ENCODE results near the gene ALDH9A1. TPM values are rescaled to one million over a fixed set of nuclear protein-coding genes. Genes with fewer than 3 reads are reported as not detected.
A peak's percentile ranks its signal among the peaks of the same experiment; 100 is the strongest.

The ALDH9A1 gene
- total RNA-seq, 6 experiments from 2014 or later: 63.2 to 69.9 (median 66.6) TPM

- DNase-seq: no peak
- H3K9me3 Mint-ChIP-seq: no peaks in the 10 kb centered on the region
- no peaks in the 10 kb centered on the region for H3K36me3 Mint-ChIP-seq (ENCODE audit: low read depth)
- no peak for TF ChIP-seq CTCF (IDR thresholded peaks at IDR 0.05)
- H3K4me3 Mint-ChIP-seq: no peak overlapping the region
- H3K27ac Mint-ChIP-seq: no peak overlapping the region
- H3K4me1 Mint-ChIP-seq (ENCODE audit: low read depth): peaks cover 11% of the 10 kb centered on the region
- H3K27me3 Mint-ChIP-seq (ENCODE audit: insufficient read depth): peaks cover 4% of the 10 kb centered on the region
Measured at GRCh38 chr1:165632152-165632469, 66.3 kb downstream of the ALDH9A1 start.

GRCh38 chr1:165631342-165632151 is 66.8 kb downstream of the ALDH9A1 start:
- Mint-ChIP-seq H3K36me3 (ENCODE audit: low read depth) (no peaks in the 10 kb centered on the region), H3K27ac (no peak overlapping the region), H3K4me3 (no peak overlapping the region), H3K9me3 (no peaks in the 10 kb centered on the region), H3K4me1 (ENCODE audit: low read depth) (peaks cover 6% of the 10 kb centered on the region), H3K27me3 (ENCODE audit: insufficient read depth) (peaks cover 8% of the 10 kb centered on the region)
- DNase-seq: peak; percentile 92
- peak; percentile 29 for TF ChIP-seq CTCF (IDR thresholded peaks at IDR 0.05)

- Mint-ChIP-seq H3K27me3 (ENCODE audit: insufficient read depth) (peaks cover 9% of the 10 kb centered on the region), H3K9me3 (no peaks in the 10 kb centered on the region), H3K4me1 (ENCODE audit: low read depth) (peaks cover 6% of the 10 kb centered on the region; the same call in 1 of the 2 replicates), H3K36me3 (ENCODE audit: low read depth) (no peaks in the 10 kb centered on the region), H3K27ac (no peak within 1 kb of the TSS; the same call in 1 of the 2 replicates), H3K4me3 (no peak within 1 kb of the TSS)
- peak; percentile 96 for DNase-seq
- no peak for TF ChIP-seq CTCF (IDR thresholded peaks at IDR 0.05)
Measured at GRCh38 chr1:165630629-165631341, 67.6 kb downstream of the ALDH9A1 start, which contains the start of gene MGST3. MGST3 (plus strand) TSS chr1:165631234; CDS start chr1:165649848, 18,614 bp downstream.

GRCh38 chr1:165629848-165630628 is 68.3 kb downstream of the ALDH9A1 start:
- no peak for TF ChIP-seq CTCF (IDR thresholded peaks at IDR 0.05)
- no peak for DNase-seq
- Mint-ChIP-seq H3K9me3 (no peaks in the 10 kb centered on the region), H3K4me1 (ENCODE audit: low read depth) (peaks cover 6% of the 10 kb centered on the region; the same call in 1 of the 2 replicates), H3K27me3 (ENCODE audit: insufficient read depth) (peaks cover 9% of the 10 kb centered on the region), H3K4me3 (no peak overlapping the region), H3K36me3 (ENCODE audit: low read depth) (no peaks in the 10 kb centered on the region), H3K27ac (no peak overlapping the region; the same call in 1 of the 2 replicates)

- no peak for TF ChIP-seq CTCF (IDR thresholded peaks at IDR 0.05)
- H3K27me3 Mint-ChIP-seq (ENCODE audit: insufficient read depth): peaks cover 9% of the 10 kb centered on the region
- no peak overlapping the region for H3K4me3 Mint-ChIP-seq
- H3K9me3 Mint-ChIP-seq: no peaks in the 10 kb centered on the region
- no peak for DNase-seq
- no peak overlapping the region for H3K27ac Mint-ChIP-seq
- H3K4me1 Mint-ChIP-seq (ENCODE audit: low read depth): peaks cover 6% of the 10 kb centered on the region; the same call in 1 of the 2 replicates
- no peaks in the 10 kb centered on the region for H3K36me3 Mint-ChIP-seq (ENCODE audit: low read depth)
Measured at GRCh38 chr1:165629151-165629550, 69.2 kb downstream of the ALDH9A1 start.

All from HFFc6 (cell line).